Pancreas (tissue), 10 donors: Measurements from ENCODE around the gene GNPTAB. TPM values are rescaled to one million over a fixed set of nuclear protein-coding genes. Genes with fewer than 3 reads are reported as not detected.
A peak's percentile ranks its signal among the peaks of the same experiment; 100 is the strongest.

Source experiments
- ATAC-seq, 4 donors: fragments of 200-7000 bp; cut with Tn5 transposase; one replicate each; pipeline versions ENCODE4 v1.8.0 to v1.9.1; 2020; ENCODE audit warnings: mild to moderate bottlenecking in 4 of 4, moderate library complexity in 4 of 4
- DNase-seq, 6 donors: peaks; one replicate each; pipeline ENCODE4 v3.0.0-alpha.2; 2020
- FAIRE-seq: peaks from 2 replicates; lab custom pipeline; 2012; peaks lifted over from hg19 to GRCh38; lab: Jason Lieb, UNC
- H3K27ac ChIP-seq, 4 donors: fragments of 200-600 bp; sonication (generic); 1 replicate in 3 of 4; 2 replicates in 1 of 4; pipeline versions ENCODE4 v1.5.0 to v1.8.0; 2020
- H3K27me3 ChIP-seq, 4 donors: fragments of 200-600 bp; one replicate each; pipeline ENCODE4 v1.8.0; 2021
- H3K36me3 ChIP-seq, 3 donors: fragments of 200-600 bp; sonication (generic) in 1 of 3; one replicate each; pipeline versions ENCODE4 v1.5.0 to v1.8.0; 2020 to 2021
- H3K4me1 ChIP-seq, 3 donors: fragments of 200-600 bp; one replicate each; pipeline ENCODE4 v1.8.0; 2021
- H3K4me3 ChIP-seq, 4 donors: fragments of 200-600 bp; sonication (generic) in 2 of 4; one replicate each; pipeline versions ENCODE4 v1.5.0 to v1.8.0; 2020 to 2021
- H3K9me3 ChIP-seq, 4 donors: fragments of 200-600 bp; one replicate each; pipeline ENCODE4 v1.8.0; 2021
- CTCF ChIP-seq, 4 donors: fragments of 200-600 bp; sonication (generic) in 3 of 4; IDR thresholded peaks; one replicate each; pipeline versions ENCODE4 v1.5.0 to v1.8.0; 2021; ENCODE audit warnings: antibody characterized with exemption in 4 of 4
- WGBS, 2 donors: extraction: QIAGEN DNeasy Blood & Tissue Kit; methylation state at CpG; one replicate each; pipeline ENCODE4 v1.1.7; 2013; 5-methylcytosine and 5-hydroxymethylcytosine counted together
- intact Hi-C, 3 donors: fragments of 100-400 bp; cut with DNase I; formaldehyde crosslinking; loops; one replicate each; pipeline versions ENCODE4 v1.11.1 to v1.14.2; 2022
- polyA plus RNA-seq, 2 donors: library from polyadenylated mRNA; stranded (reverse); fragments of 200-250 nt; gene quantifications; one replicate each; pipeline ENCODE4 v1.2.3, GENCODE V29; 2013
- total RNA-seq, 6 donors: library from RNA; stranded (reverse); fragmentation: NEBNext Ultra II Directional in 4 of 6; extraction: Animal tissue kit (Norgen Biotek cat#: 25700) in 4 of 6; gene quantifications; one replicate each; pipeline versions ENCODE4 v1.2.1 to v1.2.4, GENCODE V29; 2021 to 2023
- donor health status: healthy with polysubstance abuse.
- donor health status: DM: no; HTN: no; CAD: no; lungs with moderate emphysema.
- donor health status: DM: no; HTN: no; CAD: no.
- donor health status: control.
- donor health status: control.
- donor health status: Bipolar disorder and iron deficiency.
- donor health status: DM: yes; HTN: yes; CAD: no.
- donor health status: DM: no; HTN: no; CAD: no.
- donor health status: DM: no; HTN: no; CAD: no.
- donor health status: DM: yes; HTN: yes; CAD: no.

Gene GNPTAB
- total and polyA plus RNA-seq, 8 donors = 5.4 to 27.7 (median 12.2) TPM

GRCh38 chr12:101713930-101714329 is 116.8 kb downstream of the GNPTAB start:
- H3K4me3 ChIP-seq = no peak overlapping the region
- no peak for DNase-seq
- ATAC-seq = no peak
- 78 to 82% methylated on average over 2 of the region's 2 CpGs for WGBS, 2 donors
- no peaks in the 10 kb centered on the region for H3K9me3 ChIP-seq
- no peak overlapping the region for H3K27ac ChIP-seq
- intact Hi-C loops = no loop called here
- peaks cover 0 to 3% (median 0%) of the 10 kb centered on the region in 4 donors for H3K27me3 ChIP-seq
- FAIRE-seq = no peak
- TF ChIP-seq CTCF (IDR thresholded peaks at IDR 0.05) = no peak
- H3K4me1 ChIP-seq = peaks cover 0 to 7% (median 4%) of the 10 kb centered on the region in 3 donors
- H3K36me3 ChIP-seq = no peaks in the 10 kb centered on the region

GRCh38 chr12:101713059-101713682 is 117.6 kb downstream of the GNPTAB start:
- Histone ChIP-seq H3K36me3 (no peaks in the 10 kb centered on the region), H3K4me3 (no peak overlapping the region), H3K9me3 (no peaks in the 10 kb centered on the region), H3K27me3 (peaks cover 0 to 3% (median 0%) of the 10 kb centered on the region in 4 donors), H3K27ac (peak overlapping the region in 1 of 4 donors; percentile 5), H3K4me1 (peaks cover 0 to 7% (median 4%) of the 10 kb centered on the region in 3 donors)
- TF ChIP-seq CTCF (IDR thresholded peaks at IDR 0.05) = no peak
- DNase-seq (peak in 1 of 6 donors; percentile 32), ATAC-seq (peak in 3 of 4 donors; percentile 59 to 88 (median 76)), FAIRE-seq (no peak)
- intact Hi-C loops = no loop called here
- 44 to 51% methylated on average over 5 of the region's 5 CpGs for WGBS, 2 donors

GRCh38 chr12:101710288-101710687 is 120.5 kb downstream of the GNPTAB start:
- Histone ChIP-seq H3K36me3 (no peaks in the 10 kb centered on the region), H3K27ac (peak overlapping the region in 1 of 4 donors; percentile 24), H3K4me1 (peaks cover 4 to 19% (median 13%) of the 10 kb centered on the region in 3 donors), H3K9me3 (no peaks in the 10 kb centered on the region), H3K27me3 (no peaks in the 10 kb centered on the region), H3K4me3 (no peak overlapping the region)
- intact Hi-C loops = no loop called here
- WGBS, 2 donors = 83 to 89% methylated on average over 4 of the region's 4 CpGs
- TF ChIP-seq CTCF (IDR thresholded peaks at IDR 0.05) = no peak
- DNase-seq (no peak), FAIRE-seq (no peak), ATAC-seq (peak in 2 of 4 donors; percentile 43 to 53)

- H3K36me3 ChIP-seq = no peaks in the 10 kb centered on the region
- no peak overlapping the region for H3K27ac ChIP-seq
- no peak overlapping the region for H3K4me3 ChIP-seq
- no peaks in the 10 kb centered on the region for H3K9me3 ChIP-seq
- intact Hi-C loops = no loop called here
- no peak for TF ChIP-seq CTCF (IDR thresholded peaks at IDR 0.05)
- peaks cover 4 to 16% (median 13%) of the 10 kb centered on the region in 3 donors for H3K4me1 ChIP-seq
- ATAC-seq (peak in 2 of 4 donors; percentile 35 to 61), DNase-seq (no peak), FAIRE-seq (no peak)
- no peaks in the 10 kb centered on the region for H3K27me3 ChIP-seq
Observed at GRCh38 chr12:101707131-101707782, 123.5 kb downstream of the GNPTAB start.

- DNase-seq (no peak), ATAC-seq (no peak), FAIRE-seq (no peak)
- 99 to 100% methylated on average over 1 of the region's 1 CpG for WGBS, 2 donors
- intact Hi-C loops = no loop called here
- Histone ChIP-seq H3K27me3 (no peaks in the 10 kb centered on the region), H3K9me3 (no peaks in the 10 kb centered on the region), H3K36me3 (no peaks in the 10 kb centered on the region), H3K4me1 (peaks cover 4 to 16% (median 13%) of the 10 kb centered on the region in 3 donors), H3K4me3 (no peak overlapping the region), H3K27ac (no peak overlapping the region)
- no peak for TF ChIP-seq CTCF (IDR thresholded peaks at IDR 0.05)
Observed at GRCh38 chr12:101706403-101706802, 124.4 kb downstream of the GNPTAB start.
